Measurements from ENCODE around the gene TFAP2E.

DNA sequence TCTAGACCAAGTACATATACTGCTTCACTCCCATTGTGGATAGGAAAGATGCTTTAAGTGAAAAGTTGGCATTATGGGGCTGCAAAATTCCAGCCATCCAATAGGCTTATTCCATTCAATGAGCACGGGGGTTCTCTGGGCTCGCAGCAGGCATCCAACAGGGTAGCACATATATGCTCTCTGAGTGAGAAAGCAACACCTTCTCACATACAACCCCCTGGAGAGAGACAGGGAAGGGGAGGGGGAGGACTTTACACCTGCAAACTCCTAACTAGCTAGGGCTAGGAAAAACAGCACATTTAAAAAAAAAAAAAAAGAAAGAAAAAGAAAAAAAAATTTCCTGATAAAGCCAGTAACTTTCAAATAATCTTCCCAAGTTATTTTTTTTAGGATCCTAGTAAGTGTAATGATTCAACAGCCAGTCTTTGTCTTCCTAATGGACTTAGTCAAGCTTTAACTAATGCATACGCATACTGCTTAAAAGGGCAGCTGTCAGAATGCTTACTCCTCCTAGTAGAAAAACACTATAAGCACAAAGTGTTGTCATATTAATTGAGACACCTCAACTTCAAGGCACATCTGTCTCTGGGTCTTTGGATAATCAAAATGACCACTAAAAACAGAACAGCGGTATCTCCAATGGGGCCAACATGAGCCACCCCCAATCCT lies 49.5 kb downstream of the TFAP2E start:
- no peak for TF ChIP-seq POLR2A (IDR thresholded peaks at IDR 0.05)
- TF ChIP-seq, protein P1, sequence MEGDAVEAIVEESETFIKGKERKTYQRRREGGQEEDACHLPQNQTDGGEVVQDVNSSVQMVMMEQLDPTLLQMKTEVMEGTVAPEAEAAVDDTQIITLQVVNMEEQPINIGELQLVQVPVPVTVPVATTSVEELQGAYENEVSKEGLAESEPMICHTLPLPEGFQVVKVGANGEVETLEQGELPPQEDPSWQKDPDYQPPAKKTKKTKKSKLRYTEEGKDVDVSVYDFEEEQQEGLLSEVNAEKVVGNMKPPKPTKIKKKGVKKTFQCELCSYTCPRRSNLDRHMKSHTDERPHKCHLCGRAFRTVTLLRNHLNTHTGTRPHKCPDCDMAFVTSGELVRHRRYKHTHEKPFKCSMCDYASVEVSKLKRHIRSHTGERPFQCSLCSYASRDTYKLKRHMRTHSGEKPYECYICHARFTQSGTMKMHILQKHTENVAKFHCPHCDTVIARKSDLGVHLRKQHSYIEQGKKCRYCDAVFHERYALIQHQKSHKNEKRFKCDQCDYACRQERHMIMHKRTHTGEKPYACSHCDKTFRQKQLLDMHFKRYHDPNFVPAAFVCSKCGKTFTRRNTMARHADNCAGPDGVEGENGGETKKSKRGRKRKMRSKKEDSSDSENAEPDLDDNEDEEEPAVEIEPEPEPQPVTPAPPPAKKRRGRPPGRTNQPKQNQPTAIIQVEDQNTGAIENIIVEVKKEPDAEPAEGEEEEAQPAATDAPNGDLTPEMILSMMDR (IDR thresholded peaks at IDR 0.05), result no peak
